IMR-90 (cell line): Measurements from ENCODE around the gene MYBPC3. TPM values are rescaled to one million over a fixed set of nuclear protein-coding genes. Genes with fewer than 3 reads are reported as not detected.

Source experiments
- ATAC-seq: fragments of 200-7000 bp; cut with Tn5 transposase; 2 replicates; pipeline ENCODE4 v1.9.1; 2020; ENCODE audit warnings: low read depth, mild to moderate bottlenecking, moderate library complexity
- BruUV-seq: library from RNA; stranded (reverse); fragments of 400-500 nt; replicated peaks from 2 replicates; lab custom pipeline; 2021; lab: Mats Ljungman, UMichigan
- CTCF ChIA-PET: fragments of 300-600 bp; formaldehyde crosslinking; extraction: SDS; loops from one replicate; lab custom pipeline; 2021; ENCODE audit warnings: antibody characterized with exemption; lab: Yijun Ruan, JAX
- POLR2A ChIA-PET: fragments of 300-600 bp; sonication (Branson Sonifier 250); formaldehyde crosslinking; loops from one replicate; lab custom pipeline; 2022; ENCODE audit warnings: antibody characterized with exemption; ENCODE audit not compliant: unreplicated experiment; lab: Charles Lee
- DNase-seq: peaks from one replicate; pipeline ENCODE4 v3.0.0; 2013
- H2AFZ ChIP-seq: replicated peaks from 2 replicates; pipeline ENCODE3; 2013; ENCODE audit warnings: low read length, mild to moderate bottlenecking; ENCODE audit not compliant: poor library complexity
- H2AK5ac ChIP-seq: 2 replicates; pipeline ENCODE4 v1.6.1; 2013; ENCODE audit warnings: low read depth, low read length, inconsistent platforms
- H2AK9ac ChIP-seq: replicated peaks from 2 replicates; pipeline ENCODE3; 2013; ENCODE audit warnings: mild to moderate bottlenecking, low read depth, low read length, moderate library complexity; ENCODE audit not compliant: poor library complexity
- H2BK120ac ChIP-seq: 2 replicates; pipeline ENCODE4 v1.6.1; 2013; ENCODE audit warnings: low read depth, low read length, inconsistent platforms
- H2BK15ac ChIP-seq: 3 replicates; pipeline ENCODE4 v1.6.1; 2013; ENCODE audit warnings: low read depth, low read length, inconsistent platforms
- H2BK20ac ChIP-seq: 2 replicates; pipeline ENCODE4 v1.6.1; 2013; ENCODE audit warnings: low read depth, mild to moderate bottlenecking, inconsistent platforms, low read length, moderate library complexity
- H2BK5ac ChIP-seq: 2 replicates; pipeline ENCODE4 v1.6.1; 2013; ENCODE audit warnings: mild to moderate bottlenecking, low read depth, low read length, inconsistent platforms; ENCODE audit not compliant: poor library complexity, severe bottlenecking
- H3K14ac ChIP-seq: replicated peaks from 2 replicates; pipeline ENCODE4 v1.6.1; 2013; ENCODE audit warnings: low read depth, low read length, inconsistent platforms
- H3K18ac ChIP-seq: 2 replicates; pipeline ENCODE4 v1.6.1; 2013; ENCODE audit warnings: low read depth, low read length, control low read depth
- H3K23ac ChIP-seq: 2 replicates; pipeline ENCODE4 v1.6.1; 2013; ENCODE audit warnings: low read depth, low read length, inconsistent platforms
- H3K27ac ChIP-seq: 2 replicates; pipeline ENCODE4 v1.5.1; 2013; ENCODE audit warnings: mild to moderate bottlenecking, control low read depth, low read length; ENCODE audit not compliant: insufficient read depth
- H3K27me3 ChIP-seq: 2 replicates; pipeline ENCODE4 v1.6.1; 2013; ENCODE audit warnings: low read length; ENCODE audit not compliant: control insufficient read depth, insufficient read depth
- H3K36me3 ChIP-seq: 2 replicates; pipeline ENCODE4 v1.6.1; 2013; ENCODE audit warnings: low read length, mixed read lengths; ENCODE audit not compliant: control insufficient read depth, insufficient read depth
- H3K4ac ChIP-seq: 2 replicates; pipeline ENCODE4 v1.6.1; 2013; ENCODE audit warnings: low read depth, low read length, inconsistent platforms
- H3K4me1 ChIP-seq: 2 replicates; pipeline ENCODE4 v1.6.1; 2013; ENCODE audit warnings: low read length, mixed read lengths; ENCODE audit not compliant: control insufficient read depth, insufficient read depth
- H3K4me2 ChIP-seq: 2 replicates; pipeline ENCODE4 v1.6.1; 2013; ENCODE audit warnings: low read depth, mild to moderate bottlenecking, control low read depth, low read length, moderate library complexity
- H3K4me3 ChIP-seq: 2 replicates; pipeline ENCODE4 v1.5.1; 2013; ENCODE audit warnings: low read depth, mild to moderate bottlenecking, control low read depth, low read length, moderate library complexity; ENCODE audit not compliant: insufficient read depth
- H3K56ac ChIP-seq: 2 replicates; pipeline ENCODE4 v1.6.1; 2013; ENCODE audit warnings: low read length, inconsistent platforms; ENCODE audit not compliant: insufficient read depth; ENCODE audit errors: extremely low read depth
- H3K79me1 ChIP-seq, 2 experiments: 2 replicates each; pipeline ENCODE4 v1.6.1; 2013; ENCODE audit warnings: low read length in 2 of 2, inconsistent platforms in 1 of 2, low read depth in 1 of 2
- H3K9ac ChIP-seq: 2 replicates; pipeline ENCODE4 v1.6.1; 2013; ENCODE audit warnings: low read depth, low read length, control low read depth
- H3K9me1 ChIP-seq: 2 replicates; pipeline ENCODE4 v1.6.1; 2013; ENCODE audit warnings: low read length, inconsistent platforms; ENCODE audit not compliant: insufficient read depth
- H3K9me3 ChIP-seq: 2 replicates; pipeline ENCODE4 v1.6.1; 2013; ENCODE audit warnings: low read length; ENCODE audit not compliant: control insufficient read depth, insufficient read depth
- H4K20me1 ChIP-seq: 2 replicates; pipeline ENCODE4 v1.6.1; 2013; ENCODE audit warnings: low read length, inconsistent platforms; ENCODE audit not compliant: insufficient read depth
- H4K5ac ChIP-seq: 2 replicates; pipeline ENCODE4 v1.6.1; 2013; ENCODE audit warnings: mild to moderate bottlenecking, low read depth, low read length, control low read depth
- H4K8ac ChIP-seq, 2 experiments: 2 replicates each; pipeline ENCODE4 v1.6.1; 2013; ENCODE audit warnings: low read depth in 2 of 2, low read length in 2 of 2, control low read depth in 1 of 2, inconsistent platforms in 1 of 2
- H4K91ac ChIP-seq: 2 replicates; pipeline ENCODE4 v1.6.1; 2013; ENCODE audit warnings: low read depth, low read length, inconsistent platforms; ENCODE audit not compliant: insufficient read depth
- BHLHE40 ChIP-seq: fragments of 150-350 bp; IDR thresholded peaks from 2 replicates; pipeline ENCODE4 v1.6.1; 2016; ENCODE audit warnings: mild to moderate bottlenecking, low read depth, low read length
- CHD1 ChIP-seq: IDR thresholded peaks from 2 replicates; pipeline ENCODE4 v1.6.1; 2012; ENCODE audit warnings: low read depth, low read length, improper control_type of control experiment
- ELK1 ChIP-seq: fragments of 150-350 bp; IDR thresholded peaks from 2 replicates; pipeline ENCODE4 v1.6.1; 2016; ENCODE audit warnings: low read depth, mild to moderate bottlenecking, low read length, moderate library complexity, borderline replicate concordance
- FOS ChIP-seq: fragments of 150-350 bp; IDR thresholded peaks from 2 replicates; pipeline ENCODE4 v1.6.1; 2016; ENCODE audit warnings: low read depth, low read length
- MAFK ChIP-seq: IDR thresholded peaks from 2 replicates; pipeline ENCODE4 v1.6.1; 2012; ENCODE audit warnings: low read depth, low read length, improper control_type of control experiment
- MAZ ChIP-seq: IDR thresholded peaks from 2 replicates; pipeline ENCODE4 v1.6.1; 2012; ENCODE audit warnings: low read depth, mild to moderate bottlenecking, low read length, improper control_type of control experiment, moderate library complexity, borderline replicate concordance
- NFE2L2 ChIP-seq: fragments of 150-350 bp; IDR thresholded peaks from 2 replicates; pipeline ENCODE4 v1.6.1; 2016; ENCODE audit warnings: low read depth, mild to moderate bottlenecking, low read length
- POLR2A ChIP-seq: IDR thresholded peaks from 2 replicates; pipeline ENCODE4 v1.6.1; 2012; ENCODE audit warnings: mild to moderate bottlenecking, low read depth, low read length
- RAD21 ChIP-seq: IDR thresholded peaks from 2 replicates; pipeline ENCODE4 v1.6.1; 2012; ENCODE audit warnings: low read length, improper control_type of control experiment
- RCOR1 ChIP-seq: IDR thresholded peaks from 2 replicates; pipeline ENCODE4 v1.6.1; 2012; ENCODE audit warnings: mild to moderate bottlenecking, low read length, improper control_type of control experiment; ENCODE audit not compliant: insufficient replicate concordance
- RFX5 ChIP-seq: IDR thresholded peaks from 2 replicates; pipeline ENCODE4 v1.8.0; 2012; ENCODE audit warnings: low read depth, mild to moderate bottlenecking, low read length, moderate library complexity
- USF2 ChIP-seq: fragments of 150-350 bp; IDR thresholded peaks from 2 replicates; pipeline ENCODE4 v1.6.1; 2017; ENCODE audit warnings: mild to moderate bottlenecking, antibody characterized with exemption, low read length, low read depth
- WGBS, 2 experiments: methylation state at CpG; one replicate each; pipeline versions ENCODE4 v1.1.5 to v1.1.7; 2013; ENCODE audit warnings: missing lambda C conversion rate in 2 of 2; ENCODE audit not compliant: insufficient read length in 1 of 2; ENCODE audit errors: extremely low coverage in 2 of 2; 5-methylcytosine and 5-hydroxymethylcytosine counted together
- dilution Hi-C: fragments of 300-500 bp; cut with HindIII; formaldehyde crosslinking; loops from one replicate; pipeline ENCODE4 v1.14.3; 2018; ENCODE audit warnings: low sequenced_read_pairs; ENCODE audit not compliant: unreplicated experiment
- in situ Hi-C: fragments of 300-500 bp; cut with MboI; formaldehyde crosslinking; loops from 3 replicates; pipeline ENCODE4 v1.14.3; 2019; ENCODE audit warnings: low sequenced_read_pairs, inconsistent platforms, mixed read lengths
- intact Hi-C: fragments of 100-400 bp; cut with micrococcal nuclease; formaldehyde crosslinking; loops from 2 replicates; pipeline ENCODE4 v1.10.0; 2022
- polyA plus RNA-seq, 3 experiments: library from polyadenylated mRNA; depleted of rRNA; stranded (reverse); fragments of >200 nt; gene quantifications; 2 replicates each; pipeline ENCODE4 v1.2.3, GENCODE V29; 2012; ENCODE audit warnings: low replicate concordance in 1 of 3
- total RNA-seq: library from RNA; depleted of rRNA; stranded (reverse); fragments of >200 nt; gene quantifications from 2 replicates; pipeline ENCODE4 v1.2.3, GENCODE V29; 2012
- TF ChIP-seq, protein P1 (sequence below): conservative IDR thresholded peaks from 2 replicates; pipeline ENCODE4 v1.5.1; 2012; ENCODE audit warnings: mild to moderate bottlenecking, low read depth, low read length, improper control_type of control experiment

MYBPC3 gene
- total and polyA plus RNA-seq, 2 of the 4 experiments (the other 2 are of a cell fraction), result not detected

GRCh38 chr11:47342036-47342803 lies 10.3 kb downstream of the MYBPC3 start:
- H3K56ac ChIP-seq, result no peak overlapping the region
- no peaks in the 10 kb centered on the region for H3K4me1 ChIP-seq
- H4K5ac ChIP-seq, result no peak overlapping the region
- no peak overlapping the region for H4K8ac ChIP-seq
- 79% methylated on average over 9 of the region's 24 CpGs; no CpG with 5 or more reads in 1 of the 2 experiments for WGBS, 2 experiments
- ATAC-seq (no peak), DNase-seq (no peak)
- H3K23ac ChIP-seq, result no peak overlapping the region
- no peaks in the 10 kb centered on the region; the same call in 1 of the 2 replicates for H4K20me1 ChIP-seq
- H3K9me1 ChIP-seq, result no peaks in the 10 kb centered on the region
- H2BK120ac ChIP-seq, result no peak overlapping the region
- H3K36me3 ChIP-seq, result no peaks in the 10 kb centered on the region
- peak overlapping the region; percentile 51 for H2AFZ ChIP-seq
- no peak overlapping the region for H4K91ac ChIP-seq
- ChIA-PET CTCF (no interaction called here), POLR2A (no interaction called here)
- peaks cover 21% of the 10 kb centered on the region for H3K27me3 ChIP-seq
- H2BK15ac ChIP-seq, result no peak overlapping the region
- H2AK5ac ChIP-seq, result no peak overlapping the region
- no TSS peak for BruUV-seq
- H3K9ac ChIP-seq, result no peak overlapping the region
- in situ Hi-C loops, result no loop called here
- dilution Hi-C loops, result no loop called here
- H3K4me2 ChIP-seq, result no peak overlapping the region
- TF ChIP-seq MAZ, result no peak
- no peak for TF ChIP-seq POLR2A
- TF ChIP-seq, protein P1, sequence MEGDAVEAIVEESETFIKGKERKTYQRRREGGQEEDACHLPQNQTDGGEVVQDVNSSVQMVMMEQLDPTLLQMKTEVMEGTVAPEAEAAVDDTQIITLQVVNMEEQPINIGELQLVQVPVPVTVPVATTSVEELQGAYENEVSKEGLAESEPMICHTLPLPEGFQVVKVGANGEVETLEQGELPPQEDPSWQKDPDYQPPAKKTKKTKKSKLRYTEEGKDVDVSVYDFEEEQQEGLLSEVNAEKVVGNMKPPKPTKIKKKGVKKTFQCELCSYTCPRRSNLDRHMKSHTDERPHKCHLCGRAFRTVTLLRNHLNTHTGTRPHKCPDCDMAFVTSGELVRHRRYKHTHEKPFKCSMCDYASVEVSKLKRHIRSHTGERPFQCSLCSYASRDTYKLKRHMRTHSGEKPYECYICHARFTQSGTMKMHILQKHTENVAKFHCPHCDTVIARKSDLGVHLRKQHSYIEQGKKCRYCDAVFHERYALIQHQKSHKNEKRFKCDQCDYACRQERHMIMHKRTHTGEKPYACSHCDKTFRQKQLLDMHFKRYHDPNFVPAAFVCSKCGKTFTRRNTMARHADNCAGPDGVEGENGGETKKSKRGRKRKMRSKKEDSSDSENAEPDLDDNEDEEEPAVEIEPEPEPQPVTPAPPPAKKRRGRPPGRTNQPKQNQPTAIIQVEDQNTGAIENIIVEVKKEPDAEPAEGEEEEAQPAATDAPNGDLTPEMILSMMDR, result no peak
- no peak for TF ChIP-seq MAFK
- no peak for TF ChIP-seq NFE2L2
- no peak for TF ChIP-seq FOS
- no peak for TF ChIP-seq ELK1
- TF ChIP-seq CHD1, result no peak
- no peak for TF ChIP-seq BHLHE40
- no peak for TF ChIP-seq RAD21
- no peak for TF ChIP-seq USF2
- TF ChIP-seq RFX5, result no peak
- no peak for TF ChIP-seq RCOR1
- intact Hi-C loops, result no loop called here
- no peak overlapping the region for H3K14ac ChIP-seq
- no peak overlapping the region for H3K18ac ChIP-seq
- no peak overlapping the region for H3K4me3 ChIP-seq
- H2BK5ac ChIP-seq, result no peak overlapping the region
- no peak overlapping the region for H2AK9ac ChIP-seq
- no peak overlapping the region for H3K27ac ChIP-seq
- H2BK20ac ChIP-seq, result no peak overlapping the region
- H3K9me3 ChIP-seq, result no peaks in the 10 kb centered on the region
- no peaks in the 10 kb centered on the region for H3K79me1 ChIP-seq
- no peak overlapping the region for H3K4ac ChIP-seq
